Measurements from ENCODE around the gene ATP8A1. TPM values are rescaled to one million over a fixed set of nuclear protein-coding genes. Genes with fewer than 3 reads are reported as not detected.

Gene ATP8A1
- total RNA-seq, 2 donors from 2014 or later = 18.6 to 74.0 TPM

DNA sequence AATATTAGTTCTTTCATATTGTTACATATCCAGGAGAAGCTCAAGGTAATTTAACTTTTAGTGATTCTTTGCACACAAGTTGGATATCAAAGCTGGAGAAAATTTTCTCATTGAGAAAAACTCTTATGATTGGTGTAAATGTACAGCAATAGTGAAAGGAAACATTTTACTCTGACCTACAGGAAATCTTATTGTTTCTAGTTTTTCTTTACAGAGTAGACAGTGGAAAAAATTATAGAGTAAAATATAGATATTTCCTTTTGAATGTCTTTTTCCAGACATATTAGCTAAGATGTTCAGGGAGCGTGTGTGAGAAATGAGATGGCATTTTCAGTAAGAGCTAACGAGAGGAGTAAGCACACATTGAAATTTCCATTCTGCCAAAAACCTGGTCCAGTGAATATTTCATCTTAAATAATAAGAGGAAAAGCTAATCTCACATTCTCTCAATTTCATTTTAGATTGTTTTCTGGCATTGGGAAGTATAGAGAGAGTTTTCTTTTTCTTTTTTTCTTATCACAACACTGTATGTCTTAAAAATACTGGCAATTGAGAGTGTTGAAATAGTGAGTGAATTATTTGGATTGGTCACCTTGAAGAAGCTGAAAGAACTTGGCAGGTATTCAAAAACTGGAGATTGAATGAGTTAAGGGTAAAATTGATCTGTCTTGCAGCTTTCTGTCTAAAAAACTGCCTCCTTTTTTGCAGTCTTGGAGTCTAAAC is 15.6 kb upstream of the ATP8A1 start:
- Histone ChIP-seq H3K36me3 (no peaks in the 10 kb centered on the region), H3K4me1 (replicated peaks) (no peaks in the 10 kb centered on the region), H3K9me3 (no peaks in the 10 kb centered on the region), H3K27me3 (replicated peaks; ENCODE audit: insufficient read depth) (no peaks in the 10 kb centered on the region), H3K4me3 (no peak overlapping the region), H3K27ac (no peak overlapping the region)
- TF ChIP-seq POLR2AphosphoS5 (IDR thresholded peaks at IDR 0.05) (no peak), POLR2A (IDR thresholded peaks at IDR 0.05) (no peak)
- TF ChIP-seq, protein P1, sequence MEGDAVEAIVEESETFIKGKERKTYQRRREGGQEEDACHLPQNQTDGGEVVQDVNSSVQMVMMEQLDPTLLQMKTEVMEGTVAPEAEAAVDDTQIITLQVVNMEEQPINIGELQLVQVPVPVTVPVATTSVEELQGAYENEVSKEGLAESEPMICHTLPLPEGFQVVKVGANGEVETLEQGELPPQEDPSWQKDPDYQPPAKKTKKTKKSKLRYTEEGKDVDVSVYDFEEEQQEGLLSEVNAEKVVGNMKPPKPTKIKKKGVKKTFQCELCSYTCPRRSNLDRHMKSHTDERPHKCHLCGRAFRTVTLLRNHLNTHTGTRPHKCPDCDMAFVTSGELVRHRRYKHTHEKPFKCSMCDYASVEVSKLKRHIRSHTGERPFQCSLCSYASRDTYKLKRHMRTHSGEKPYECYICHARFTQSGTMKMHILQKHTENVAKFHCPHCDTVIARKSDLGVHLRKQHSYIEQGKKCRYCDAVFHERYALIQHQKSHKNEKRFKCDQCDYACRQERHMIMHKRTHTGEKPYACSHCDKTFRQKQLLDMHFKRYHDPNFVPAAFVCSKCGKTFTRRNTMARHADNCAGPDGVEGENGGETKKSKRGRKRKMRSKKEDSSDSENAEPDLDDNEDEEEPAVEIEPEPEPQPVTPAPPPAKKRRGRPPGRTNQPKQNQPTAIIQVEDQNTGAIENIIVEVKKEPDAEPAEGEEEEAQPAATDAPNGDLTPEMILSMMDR (IDR thresholded peaks at IDR 0.05) = no peak
- intact Hi-C loops (cut with DNase I) = no loop called here
- no peak for DNase-seq (ENCODE audit: low spot score)
- WGBS = 80% methylated on average over 2 of the region's 2 CpGs

DNA sequence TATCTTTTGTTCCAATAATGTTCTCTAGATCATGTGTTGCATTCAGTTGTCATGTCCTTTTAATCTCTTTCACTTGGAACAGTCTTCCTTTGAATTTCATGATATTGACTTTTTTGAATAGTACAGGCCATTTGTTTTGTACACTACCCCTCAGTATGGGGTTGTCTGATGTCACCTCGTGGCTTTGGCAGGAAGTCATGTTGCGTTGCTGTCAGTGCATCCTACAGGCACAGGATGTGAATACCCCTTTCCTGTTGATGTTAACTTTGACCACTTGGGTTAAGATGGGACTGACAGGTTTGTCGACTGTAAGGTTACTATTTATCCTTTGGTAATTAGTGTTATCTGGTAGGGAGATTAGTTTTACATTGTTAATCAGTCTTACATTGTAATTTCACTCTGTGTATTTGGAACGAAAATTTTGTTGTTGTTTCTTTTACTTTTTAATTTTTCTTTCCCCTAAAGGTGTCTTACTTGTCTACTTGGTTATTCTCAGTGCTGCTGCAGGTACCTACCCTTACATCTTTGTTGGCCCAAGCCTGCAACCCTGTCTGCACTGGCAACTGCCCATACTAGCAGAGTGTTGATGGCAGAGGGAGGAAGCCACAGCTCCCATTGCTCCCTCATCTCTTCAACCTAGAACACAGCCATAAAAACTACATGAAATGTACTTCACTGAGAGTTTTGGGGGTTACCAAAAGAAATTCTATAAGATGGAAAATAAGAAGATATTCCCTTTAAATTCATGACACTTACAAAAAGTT is 14.7 kb upstream of the ATP8A1 start:
- no peaks in the 10 kb centered on the region for H3K9me3 ChIP-seq
- intact Hi-C loops (cut with DNase I) = no loop called here
- no peaks in the 10 kb centered on the region for H3K36me3 ChIP-seq
- DNase-seq (ENCODE audit: low spot score) = no peak
- WGBS = 36% methylated on average over 4 of the region's 4 CpGs
- no peaks in the 10 kb centered on the region for H3K27me3 ChIP-seq (replicated peaks; ENCODE audit: insufficient read depth)
- no peaks in the 10 kb centered on the region for H3K4me1 ChIP-seq (replicated peaks)
- H3K27ac ChIP-seq = no peak overlapping the region
- TF ChIP-seq, protein P1 (IDR thresholded peaks at IDR 0.05) = no peak
- TF ChIP-seq POLR2A (IDR thresholded peaks at IDR 0.05) (no peak), POLR2AphosphoS5 (IDR thresholded peaks at IDR 0.05) (no peak)
- H3K4me3 ChIP-seq = no peak overlapping the region

DNA sequence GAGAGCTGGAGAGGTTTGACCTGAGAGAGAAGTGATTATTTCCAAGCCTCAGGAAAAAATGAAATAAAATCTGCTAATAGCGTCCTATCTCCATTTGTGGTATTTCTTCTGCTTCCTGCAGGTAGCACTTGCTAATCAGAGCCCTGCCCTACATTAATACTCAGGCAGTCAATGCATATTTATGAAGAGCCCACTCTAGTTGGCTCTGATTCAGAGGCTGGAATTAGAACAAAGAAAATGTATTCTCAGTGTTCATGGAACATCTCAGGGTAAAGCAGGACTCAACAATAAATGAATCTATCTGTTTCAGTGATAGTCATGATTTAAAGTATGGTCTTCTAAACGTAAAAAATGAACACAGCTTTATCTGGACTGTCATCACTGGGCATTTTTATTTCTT is 1.4 kb upstream of the ATP8A1 start:
- Histone ChIP-seq H3K4me3 (no peak overlapping the region), H3K4me1 (replicated peaks) (no peaks in the 10 kb centered on the region), H3K36me3 (no peaks in the 10 kb centered on the region), H3K27me3 (replicated peaks; ENCODE audit: insufficient read depth) (no peaks in the 10 kb centered on the region), H3K27ac (peak overlapping the region in 1 of 2 donors; percentile 87), H3K9me3 (no peaks in the 10 kb centered on the region)
- 34% methylated on average over 2 of the region's 2 CpGs for WGBS
- no peak for DNase-seq (ENCODE audit: low spot score)
- intact Hi-C loops (cut with DNase I) = no loop called here
- TF ChIP-seq POLR2AphosphoS5 (IDR thresholded peaks at IDR 0.05) = no peak
- TF ChIP-seq, protein P1 (IDR thresholded peaks at IDR 0.05) = no peak
- no peak for TF ChIP-seq POLR2A (IDR thresholded peaks at IDR 0.05)

DNA sequence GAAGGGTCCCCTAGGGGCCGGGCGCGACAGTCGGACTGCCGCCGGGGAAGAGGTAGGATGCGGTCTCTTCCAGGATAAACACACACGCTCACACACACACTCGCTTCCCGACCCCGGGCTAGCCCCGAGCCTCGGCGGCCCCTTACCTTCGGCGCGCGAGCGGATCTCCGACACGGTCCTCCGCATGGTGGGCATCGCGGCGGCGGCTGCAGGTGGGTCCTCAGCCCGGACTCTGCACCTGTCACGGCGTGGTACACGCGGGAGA is 294 bp downstream of the ATP8A1 start:
- Histone ChIP-seq H3K27me3 (replicated peaks; ENCODE audit: insufficient read depth) (no peaks in the 10 kb centered on the region), H3K4me1 (replicated peaks) (no peaks in the 10 kb centered on the region), H3K4me3 (peak overlapping the region; percentile 83 to 88), H3K9me3 (no peaks in the 10 kb centered on the region), H3K27ac (peak overlapping the region; percentile 66 to 87), H3K36me3 (no peaks in the 10 kb centered on the region)
- intact Hi-C loops (cut with DNase I) = no loop called here
- TF ChIP-seq, protein P1 (IDR thresholded peaks at IDR 0.05) = no peak
- TF ChIP-seq POLR2A (IDR thresholded peaks at IDR 0.05) (no peak), POLR2AphosphoS5 (IDR thresholded peaks at IDR 0.05) (no peak)
- DNase-seq (ENCODE audit: low spot score) = no peak
- WGBS = under 1% methylated on average over 24 of the region's 31 CpGs

Data from prostate gland (tissue), 2 donors.